BLaER1 treated with 17β-estradiol and CSF1 and Interleukin-3, amounts not matched to agents 10 nM and 100 nM (cell line): Measurements from ENCODE around the gene CAMKMT.

ENCODE experiments used
- H3K27ac ChIP-seq, 11 experiments: shearing (Covaris generic); formaldehyde crosslinking; 2 replicates each; pipeline ENCODE4 v1.8.1; 2022
- H3K27me3 ChIP-seq, 11 experiments: shearing (Covaris generic); formaldehyde crosslinking; 2 replicates each; pipeline ENCODE4 v1.8.1; 2022
- H3K36me3 ChIP-seq, 11 experiments: shearing (Covaris generic); formaldehyde crosslinking; 2 replicates each; pipeline ENCODE4 v1.8.1; 2022
- H3K4me1 ChIP-seq, 10 experiments: shearing (Covaris generic); formaldehyde crosslinking; 2 replicates each; pipeline ENCODE4 v1.8.1; 2022
- H3K4me2 ChIP-seq, 11 experiments: shearing (Covaris generic); formaldehyde crosslinking; 2 replicates each; pipeline ENCODE4 v1.8.1; 2022
- H3K4me3 ChIP-seq, 10 experiments: shearing (Covaris generic); formaldehyde crosslinking; 2 replicates each; pipeline ENCODE4 v1.8.1; 2022
- H3K9ac ChIP-seq, 11 experiments: shearing (Covaris generic); formaldehyde crosslinking; 2 replicates each; pipeline ENCODE4 v1.8.1; 2022
- H3K9me3 ChIP-seq, 11 experiments: shearing (Covaris generic); formaldehyde crosslinking; replicated peaks in 1 of 11; 2 replicates each; pipeline ENCODE4 v1.8.1; 2022
- H4K20me1 ChIP-seq, 11 experiments: shearing (Covaris generic); formaldehyde crosslinking; 2 replicates each; pipeline ENCODE4 v1.8.1; 2022
- Cebpa-rat ChIP-seq, 11 experiments: shearing (Covaris generic); IDR thresholded peaks; 2 replicates each; pipeline ENCODE4 v1.8.1; 2022

CAMKMT gene

DNA sequence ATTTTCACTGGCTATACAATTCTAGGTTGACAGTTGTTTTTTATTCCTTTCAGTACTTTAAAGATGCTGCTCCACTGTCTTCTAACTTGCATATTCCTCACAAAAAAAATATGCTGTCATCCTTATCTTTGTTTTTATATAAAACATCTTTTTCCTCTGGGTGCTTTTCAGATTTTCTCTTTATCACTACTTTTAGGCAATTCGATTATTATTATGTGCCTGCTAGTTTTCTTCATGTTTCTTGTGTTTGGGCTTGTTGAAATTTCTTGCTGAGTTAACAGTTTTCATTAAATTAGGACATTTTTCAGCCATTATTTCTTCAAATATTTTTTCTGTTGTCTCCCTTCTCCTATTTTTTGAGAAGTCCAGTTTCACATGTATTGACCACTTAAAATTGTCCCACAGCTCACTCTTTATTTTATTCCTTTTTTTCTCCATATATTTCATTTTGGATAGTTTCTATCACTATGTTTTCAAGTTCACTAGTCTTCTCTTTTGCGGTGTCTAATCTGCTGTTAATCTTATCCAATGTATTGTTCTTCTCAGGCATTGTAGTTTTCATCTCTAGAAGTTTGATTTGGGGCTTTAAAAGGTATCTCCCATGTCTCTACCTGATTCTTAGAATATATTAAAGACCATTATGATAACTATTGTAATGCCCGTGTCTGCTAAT, 374.7 kb downstream of the CAMKMT start:
- Histone ChIP-seq H3K4me3 (no peak overlapping the region), H3K9me3 (peaks cover 19 to 29% (median 22%) of the 10 kb centered on the region in 11 experiments), H4K20me1 (no peaks in the 10 kb centered on the region), H3K9ac (no peak overlapping the region), H3K4me1 (peaks cover 0 to 7% (median 0%) of the 10 kb centered on the region in 10 experiments; a peak in 5 of 20 replicates), H3K4me2 (no peak overlapping the region), H3K27me3 (no peaks in the 10 kb centered on the region), H3K36me3 (peaks cover 0 to 11% (median 0%) of the 10 kb centered on the region in 11 experiments; a peak in 4 of 22 replicates), H3K27ac (no peak overlapping the region)
- no peak for TF ChIP-seq Cebpa-rat (IDR thresholded peaks at IDR 0.05)

DNA sequence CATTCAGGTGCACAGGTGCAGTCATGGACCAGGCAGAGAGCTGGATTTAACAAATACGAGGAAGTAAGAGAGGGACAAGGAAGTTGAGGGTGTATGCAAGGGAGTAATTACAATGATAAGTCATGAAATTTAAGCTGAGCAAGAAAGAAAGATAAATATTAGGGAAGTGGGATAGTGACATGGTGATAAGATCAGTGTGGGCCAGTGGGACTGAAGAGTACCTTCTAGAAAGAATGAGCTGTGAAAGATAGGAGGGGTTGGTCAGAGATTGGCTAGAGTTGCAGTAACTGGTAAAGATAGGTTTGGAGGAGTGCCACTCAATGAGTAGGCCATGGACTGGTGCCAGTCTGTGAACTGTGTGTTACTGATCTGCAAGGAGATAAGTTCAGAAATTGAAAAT, 378.9 kb downstream of the CAMKMT start:
- Histone ChIP-seq H3K9me3 (peaks cover 16 to 26% (median 19%) of the 10 kb centered on the region in 11 experiments), H3K4me1 (peaks cover 0 to 12% (median 7%) of the 10 kb centered on the region in 10 experiments; a peak in 10 of 20 replicates), H3K4me2 (peak overlapping the region in 2 of 11 experiments; percentile 23 to 39; a peak in 3 of 22 replicates), H4K20me1 (no peaks in the 10 kb centered on the region), H3K9ac (no peak overlapping the region), H3K27ac (no peak overlapping the region), H3K36me3 (peaks cover 0 to 11% (median 0%) of the 10 kb centered on the region in 11 experiments; a peak in 4 of 22 replicates), H3K4me3 (no peak overlapping the region), H3K27me3 (no peaks in the 10 kb centered on the region)
- no peak for TF ChIP-seq Cebpa-rat (IDR thresholded peaks at IDR 0.05)

- Histone ChIP-seq H3K27me3 (no peaks in the 10 kb centered on the region), H3K4me3 (no peak overlapping the region), H3K9me3 (peaks cover 8 to 17% (median 10%) of the 10 kb centered on the region in 11 experiments), H3K4me1 (peaks cover 0 to 17% (median 8%) of the 10 kb centered on the region in 10 experiments; a peak in 10 of 20 replicates), H3K36me3 (peaks cover 0 to 7% (median 0%) of the 10 kb centered on the region in 11 experiments; a peak in 4 of 22 replicates), H3K4me2 (no peak overlapping the region), H4K20me1 (no peaks in the 10 kb centered on the region), H3K9ac (no peak overlapping the region), H3K27ac (no peak overlapping the region)
- no peak for TF ChIP-seq Cebpa-rat (IDR thresholded peaks at IDR 0.05)
These were observed 379.8 kb downstream of the CAMKMT start for GRCh38 chr2:44741507-44741906.

DNA sequence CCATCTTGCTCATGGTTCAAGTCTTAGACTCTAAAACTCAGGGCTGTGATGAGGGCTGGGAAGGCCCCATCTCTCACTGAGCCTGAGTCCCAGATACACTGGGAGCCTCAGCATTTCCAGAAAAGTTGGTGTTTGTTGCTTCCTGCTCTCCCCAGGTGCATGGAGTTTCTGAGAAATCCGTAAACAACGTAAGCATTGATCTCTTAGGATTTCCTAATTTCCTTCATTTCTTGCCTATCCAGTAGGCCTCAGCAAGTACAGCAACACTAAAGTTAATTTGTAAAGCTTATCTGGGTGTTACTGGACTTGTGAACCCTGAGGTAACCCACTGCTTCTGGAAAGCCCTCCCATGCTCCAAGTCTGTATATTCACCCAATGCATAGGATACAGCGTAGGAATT, 380.3 kb downstream of the CAMKMT start:
- no peak overlapping the region for H3K4me3 ChIP-seq
- peaks cover 2 to 12% (median 5%) of the 10 kb centered on the region in 11 experiments; a peak in 21 of 22 replicates for H3K9me3 ChIP-seq
- H3K9ac ChIP-seq, result no peak overlapping the region
- no peaks in the 10 kb centered on the region for H4K20me1 ChIP-seq
- peaks cover 0 to 17% (median 8%) of the 10 kb centered on the region in 10 experiments; a peak in 10 of 20 replicates for H3K4me1 ChIP-seq
- peaks cover 0 to 2% (median 0%) of the 10 kb centered on the region in 11 experiments; a peak in 3 of 22 replicates for H3K36me3 ChIP-seq
- TF ChIP-seq Cebpa-rat (IDR thresholded peaks at IDR 0.05), result no peak
- H3K4me2 ChIP-seq, result no peak overlapping the region
- H3K27me3 ChIP-seq, result no peaks in the 10 kb centered on the region
- no peak overlapping the region for H3K27ac ChIP-seq

DNA sequence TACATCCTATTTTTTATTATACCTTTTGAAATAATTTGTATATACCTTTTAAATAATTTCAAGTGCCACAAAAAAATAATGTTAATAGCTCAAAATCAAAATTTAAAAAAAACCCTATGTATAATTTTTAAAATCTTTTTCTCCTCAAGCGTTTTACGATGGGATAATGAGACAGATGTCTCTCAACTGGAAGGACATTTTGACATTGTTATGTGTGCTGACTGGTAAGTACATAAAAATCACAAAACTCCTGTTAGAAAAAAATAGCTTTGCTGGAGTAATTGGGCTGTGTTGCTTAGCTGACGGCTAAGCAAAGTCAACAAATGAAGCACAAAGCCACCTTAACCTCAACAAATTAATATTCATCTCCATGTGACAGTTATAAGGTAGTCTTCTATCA, 381.7 kb downstream of the CAMKMT start:
- TF ChIP-seq Cebpa-rat (IDR thresholded peaks at IDR 0.05), result no peak
- Histone ChIP-seq H3K9ac (no peak overlapping the region), H3K36me3 (no peaks in the 10 kb centered on the region), H3K4me2 (no peak overlapping the region), H3K4me3 (no peak overlapping the region), H4K20me1 (no peaks in the 10 kb centered on the region), H3K4me1 (peaks cover 0 to 14% (median 8%) of the 10 kb centered on the region in 10 experiments; a peak in 9 of 20 replicates), H3K9me3 (no peaks in the 10 kb centered on the region), H3K27me3 (no peaks in the 10 kb centered on the region), H3K27ac (no peak overlapping the region)

- Histone ChIP-seq H3K4me1 (peaks cover 0 to 14% (median 8%) of the 10 kb centered on the region in 10 experiments; a peak in 9 of 20 replicates), H3K9me3 (no peaks in the 10 kb centered on the region), H3K4me3 (no peak overlapping the region), H3K36me3 (peaks cover 0 to 6% (median 0%) of the 10 kb centered on the region in 11 experiments; a peak in 1 of 22 replicates), H3K27me3 (no peaks in the 10 kb centered on the region), H4K20me1 (no peaks in the 10 kb centered on the region), H3K27ac (no peak overlapping the region), H3K9ac (no peak overlapping the region), H3K4me2 (peak overlapping the region in 5 of 11 experiments; percentile 11 to 33 (median 18); a peak in 6 of 22 replicates)
- no peak for TF ChIP-seq Cebpa-rat (IDR thresholded peaks at IDR 0.05)
These were observed 383.5 kb downstream of the CAMKMT start for GRCh38 chr2:44744961-44745892.

DNA sequence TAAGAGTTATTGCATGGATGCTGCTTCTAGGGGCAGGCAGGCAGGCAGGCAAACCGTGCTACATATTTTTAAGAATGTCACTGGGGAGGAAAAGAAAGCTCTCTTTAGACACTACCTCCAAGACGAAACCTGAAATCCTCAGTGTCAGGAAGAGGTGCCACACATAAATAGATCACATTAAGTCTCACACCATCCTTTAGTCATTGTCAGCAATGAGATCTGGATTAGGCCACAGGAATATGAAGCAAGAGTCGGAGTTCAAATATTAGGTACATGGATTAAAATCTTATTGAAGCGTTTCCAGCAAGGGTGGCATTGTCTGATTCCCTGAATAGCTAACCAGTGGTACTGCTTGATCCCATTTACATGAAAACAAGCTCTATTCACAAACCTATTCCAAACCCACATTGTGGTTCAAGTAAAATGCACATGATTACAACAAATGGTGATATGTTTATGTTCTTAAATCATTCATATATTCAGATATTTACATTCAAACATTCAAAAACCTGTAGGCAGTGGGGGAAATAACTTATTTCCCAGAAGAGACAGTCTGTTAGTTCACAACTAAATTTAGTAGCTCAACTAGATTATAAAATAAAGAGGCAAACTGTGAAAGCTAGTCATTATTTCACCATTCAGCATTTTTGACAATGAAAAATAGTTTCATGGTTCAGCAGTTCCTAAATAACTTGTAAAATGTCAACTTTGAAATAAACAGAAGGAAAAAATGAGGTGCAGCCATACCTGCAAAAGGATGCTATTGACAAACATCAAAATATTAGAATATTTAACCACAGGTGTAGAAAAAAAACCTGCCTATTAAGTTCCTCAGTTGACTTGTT, 384.4 kb downstream of the CAMKMT start:
- no peaks in the 10 kb centered on the region for H4K20me1 ChIP-seq

More for the DNA sequence above, 384.4 kb downstream of the CAMKMT start:
- no peak overlapping the region for H3K9ac ChIP-seq
- H3K4me1 ChIP-seq, result peaks cover 0 to 14% (median 5%) of the 10 kb centered on the region in 10 experiments; a peak in 7 of 20 replicates
- peak overlapping the region in 5 of 11 experiments; percentile 11 to 33 (median 18); a peak in 6 of 22 replicates for H3K4me2 ChIP-seq
- TF ChIP-seq Cebpa-rat (IDR thresholded peaks at IDR 0.05), result no peak
- no peaks in the 10 kb centered on the region for H3K9me3 ChIP-seq
- no peak overlapping the region for H3K4me3 ChIP-seq
- H3K27ac ChIP-seq, result no peak overlapping the region
- H3K27me3 ChIP-seq, result no peaks in the 10 kb centered on the region
- peaks cover 0 to 6% (median 0%) of the 10 kb centered on the region in 11 experiments; a peak in 1 of 22 replicates for H3K36me3 ChIP-seq
